Osteoblast (primary cell): ENCODE results near the gene UGP2. TPM values are rescaled to one million over a fixed set of nuclear protein-coding genes. Genes with fewer than 3 reads are reported as not detected.

ENCODE experiments used
- DNase-seq: peaks from one replicate; pipeline ENCODE4 v3.0.0; 2011; ENCODE audit warnings: low spot score, mixed read lengths; ENCODE audit not compliant: insufficient read length; ENCODE audit errors: missing footprints
- H2AFZ ChIP-seq: 2 replicates; pipeline ENCODE4 v1.6.0; 2011; ENCODE audit warnings: mild to moderate bottlenecking, low read length
- H3K27ac ChIP-seq: 2 replicates; pipeline ENCODE4 v1.5.1; 2011; ENCODE audit warnings: mild to moderate bottlenecking, low read depth, low read length, moderate library complexity
- H3K27me3 ChIP-seq: 2 replicates; pipeline ENCODE4 v1.6.0; 2012; ENCODE audit warnings: mild to moderate bottlenecking, control low read depth, inconsistent platforms, low read length, moderate library complexity; ENCODE audit not compliant: insufficient read depth
- H3K36me3 ChIP-seq: 2 replicates; pipeline ENCODE4 v1.5.1; 2011; ENCODE audit warnings: mild to moderate bottlenecking, low read length, control low read depth, moderate library complexity; ENCODE audit not compliant: insufficient read depth
- H3K4me1 ChIP-seq: 2 replicates; pipeline ENCODE4 v1.5.1; 2011; ENCODE audit warnings: mild to moderate bottlenecking, low read length, control low read depth, moderate library complexity; ENCODE audit not compliant: insufficient read depth
- H3K4me2 ChIP-seq: 2 replicates; pipeline ENCODE4 v1.6.0; 2011; ENCODE audit warnings: mild to moderate bottlenecking, low read length; ENCODE audit not compliant: insufficient read depth
- H3K4me3 ChIP-seq: fragments of 200-600 bp; sonication (generic); 3 replicates; pipeline ENCODE4 v1.5.1; 2012; ENCODE audit warnings: mild to moderate bottlenecking, low read length, inconsistent platforms; ENCODE audit not compliant: insufficient read depth
- H3K79me2 ChIP-seq: 2 replicates; pipeline ENCODE4 v1.6.0; 2012; ENCODE audit warnings: mild to moderate bottlenecking, low read length, control low read depth, inconsistent platforms; ENCODE audit not compliant: insufficient read depth
- H3K9me3 ChIP-seq: 2 replicates; pipeline ENCODE4 v1.5.1; 2011; ENCODE audit warnings: low read depth, low read length, control low read depth
- H4K20me1 ChIP-seq: 2 replicates; pipeline ENCODE4 v1.6.0; 2012; ENCODE audit warnings: mild to moderate bottlenecking, low read length, control low read depth; ENCODE audit not compliant: insufficient read depth
- CTCF ChIP-seq: IDR thresholded peaks from 2 replicates; pipeline ENCODE4 v1.5.1; 2011; ENCODE audit warnings: mild to moderate bottlenecking, low read depth, low read length, moderate library complexity; ENCODE audit errors: extremely low read depth
- total RNA-seq: library from RNA; depleted of rRNA; stranded (reverse); fragments of >200 nt; gene quantifications from 2 replicates; pipeline ENCODE4 v1.2.3, GENCODE V29; 2012

UGP2 gene
- total RNA-seq, 1 donor = 123 TPM

DNA sequence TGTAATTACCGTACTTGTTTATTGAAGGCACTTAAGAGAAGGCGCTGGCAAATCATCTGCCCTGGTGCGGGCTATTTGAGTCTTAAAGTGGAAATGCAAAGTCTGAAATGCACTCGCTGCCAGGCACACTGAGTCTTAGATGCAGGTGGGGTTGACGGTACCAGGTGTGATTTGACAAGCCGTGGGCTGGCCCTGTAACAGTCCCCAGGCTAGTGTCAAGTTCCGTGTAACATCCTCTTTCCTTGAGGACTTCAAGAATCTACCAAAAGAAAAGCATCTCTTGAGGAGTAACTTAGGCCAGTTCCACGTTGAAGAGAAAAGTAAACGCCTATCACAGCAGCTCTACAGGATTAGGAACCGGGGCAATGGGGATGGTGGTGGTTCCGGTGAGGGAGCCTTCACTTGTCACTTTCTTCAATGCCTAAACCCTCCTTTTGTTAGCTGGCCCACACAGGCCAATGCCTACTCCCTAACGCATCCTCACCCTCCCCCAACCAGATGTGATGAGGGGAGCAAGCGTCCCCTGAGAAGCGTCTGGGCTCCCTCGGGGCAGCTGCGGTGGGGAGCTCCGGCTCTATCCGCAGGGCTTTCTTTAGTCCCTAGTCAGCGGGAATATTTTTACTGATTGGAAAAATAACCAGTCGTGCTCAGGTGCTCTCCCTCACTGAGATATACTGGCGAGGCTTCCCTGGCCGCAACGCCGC is 1.5 kb upstream of the UGP2 start:
- Histone ChIP-seq H3K36me3 (no peaks in the 10 kb centered on the region), H3K4me3 (peak overlapping the region; percentile 82), H3K27me3 (no peaks in the 10 kb centered on the region), H3K4me1 (peaks cover 16% of the 10 kb centered on the region), H3K4me2 (peak overlapping the region; percentile 93), H2AFZ (peak overlapping the region; percentile 93), H4K20me1 (peaks cover 21% of the 10 kb centered on the region), H3K9me3 (no peaks in the 10 kb centered on the region), H3K27ac (peak overlapping the region; percentile 89), H3K79me2 (peaks cover 36% of the 10 kb centered on the region)
- no peak for TF ChIP-seq CTCF
- peak; percentile 80 for DNase-seq

DNA sequence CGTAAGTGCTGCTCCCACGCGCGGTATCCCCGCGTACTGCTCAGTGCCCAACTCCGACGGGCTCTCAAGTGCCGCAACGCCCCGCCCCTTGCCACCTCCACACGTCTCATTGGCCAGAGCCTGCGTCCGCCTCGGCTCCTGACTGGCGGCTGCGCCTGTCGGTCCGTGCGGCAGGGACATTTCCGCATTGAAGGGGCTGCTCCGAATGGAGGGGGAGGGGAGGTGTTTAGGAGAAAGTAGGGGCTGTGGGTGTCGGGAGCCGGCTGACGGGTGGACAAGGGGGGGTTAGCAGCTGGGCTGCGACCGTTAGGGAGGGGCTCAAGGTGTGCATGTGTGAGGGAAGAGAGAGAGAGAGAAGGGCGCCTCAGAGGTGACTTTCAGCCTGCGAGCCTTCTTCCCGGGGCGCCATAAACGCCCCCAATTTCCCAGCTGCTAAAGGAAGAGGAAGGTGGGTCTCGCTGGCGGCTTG is 877 bp upstream of the UGP2 start:
- Histone ChIP-seq H3K9me3 (no peaks in the 10 kb centered on the region), H4K20me1 (peaks cover 25% of the 10 kb centered on the region), H3K79me2 (peaks cover 41% of the 10 kb centered on the region), H3K4me2 (peak overlapping the region; percentile 93), H2AFZ (peak overlapping the region; percentile 94), H3K36me3 (no peaks in the 10 kb centered on the region), H3K4me3 (peak overlapping the region; percentile 82), H3K4me1 (peaks cover 17% of the 10 kb centered on the region), H3K27me3 (no peaks in the 10 kb centered on the region), H3K27ac (peak overlapping the region; percentile 89)
- DNase-seq = peak; percentile 96
- no peak for TF ChIP-seq CTCF

- Histone ChIP-seq H3K9me3 (no peaks in the 10 kb centered on the region), H2AFZ (peak overlapping the region; percentile 55), H3K4me1 (peaks cover 25% of the 10 kb centered on the region), H3K27ac (peak overlapping the region; percentile 89), H3K36me3 (no peaks in the 10 kb centered on the region), H3K4me3 (peak overlapping the region; percentile 82), H3K4me2 (peak overlapping the region; percentile 93), H3K79me2 (peaks cover 57% of the 10 kb centered on the region), H4K20me1 (peaks cover 27% of the 10 kb centered on the region), H3K27me3 (no peaks in the 10 kb centered on the region)
- peak; percentile 68 for DNase-seq
- TF ChIP-seq CTCF = no peak
Measured at GRCh38 chr2:63842149-63843061, 709 bp downstream of the UGP2 start.

DNA sequence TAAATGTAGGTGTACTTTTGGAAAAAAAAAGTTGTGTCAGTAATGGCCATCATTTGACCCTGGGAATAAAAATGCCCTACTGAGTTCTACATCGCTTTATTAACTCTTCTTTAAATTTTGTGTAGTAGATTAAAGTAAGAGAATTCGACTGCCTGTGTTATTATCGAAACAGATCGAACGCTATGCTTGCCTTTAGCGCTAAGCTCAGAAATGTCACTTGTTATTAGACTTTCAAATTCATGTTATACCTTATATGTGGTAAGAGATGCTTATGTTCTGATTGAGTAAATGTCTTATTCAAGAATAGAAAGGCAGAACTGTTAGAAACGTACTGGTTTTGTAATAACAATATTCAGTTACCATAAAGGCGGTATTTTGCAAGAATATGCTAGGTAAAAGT is 1.4 kb downstream of the UGP2 start:
- H3K79me2 ChIP-seq = peaks cover 64% of the 10 kb centered on the region
- H2AFZ ChIP-seq = peak overlapping the region; percentile 11
- H3K4me1 ChIP-seq = peaks cover 25% of the 10 kb centered on the region
- H3K36me3 ChIP-seq = no peaks in the 10 kb centered on the region
- no peak for TF ChIP-seq CTCF
- H3K27me3 ChIP-seq = no peaks in the 10 kb centered on the region
- H3K9me3 ChIP-seq = no peaks in the 10 kb centered on the region
- H3K4me2 ChIP-seq = peak overlapping the region; percentile 93
- peaks cover 27% of the 10 kb centered on the region for H4K20me1 ChIP-seq
- H3K4me3 ChIP-seq = peak overlapping the region; percentile 82
- no peak for DNase-seq
- H3K27ac ChIP-seq = peak overlapping the region; percentile 89
